ENCODE measurements around the gene IL1RAPL1. TPM values are rescaled to one million over a fixed set of nuclear protein-coding genes. Genes with fewer than 3 reads are reported as not detected.

Gene IL1RAPL1
- total RNA-seq, 2 donors from 2014 or later, result 0.66 to 1.1 TPM

DNA sequence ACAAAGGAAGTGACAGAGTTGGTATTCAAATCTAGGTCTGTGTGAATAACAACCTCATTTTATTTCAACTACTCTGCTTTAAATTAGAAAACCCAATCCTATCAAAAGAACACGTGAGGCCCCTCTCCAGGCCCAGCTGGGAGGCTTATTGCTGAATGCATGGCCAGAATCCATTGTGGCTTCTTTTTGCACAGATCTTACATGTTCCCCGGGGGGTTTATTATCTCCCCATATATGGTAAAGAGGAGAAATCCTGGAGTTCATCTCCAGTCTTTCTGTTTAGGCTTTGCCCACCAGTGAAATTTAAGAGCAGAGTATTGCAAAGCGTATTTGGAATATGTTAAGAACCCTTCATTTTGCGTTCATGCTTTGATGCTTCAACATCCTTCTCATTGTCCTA lies 655.6 kb downstream of the IL1RAPL1 start:
- Histone ChIP-seq H3K9ac (ENCODE audit: extremely low read depth, low read length, poor library complexity, severe bottlenecking) (no peak overlapping the region), H3K27me3 (ENCODE audit: control insufficient read depth, insufficient read depth, low read length, poor library complexity, severe bottlenecking) (no peaks in the 10 kb centered on the region), H3K4me3 (ENCODE audit: low read length) (no peak overlapping the region), H3K4me1 (ENCODE audit: control insufficient read depth, insufficient read depth, low read length) (no peaks in the 10 kb centered on the region), H3K27ac (ENCODE audit: low read depth, low read length) (no peak overlapping the region), H3K9me3 (ENCODE audit: control insufficient read depth, low read length) (no peaks in the 10 kb centered on the region), H3K36me3 (ENCODE audit: control insufficient read depth, insufficient read depth, low read length) (no peaks in the 10 kb centered on the region)
- TF ChIP-seq, protein P1, sequence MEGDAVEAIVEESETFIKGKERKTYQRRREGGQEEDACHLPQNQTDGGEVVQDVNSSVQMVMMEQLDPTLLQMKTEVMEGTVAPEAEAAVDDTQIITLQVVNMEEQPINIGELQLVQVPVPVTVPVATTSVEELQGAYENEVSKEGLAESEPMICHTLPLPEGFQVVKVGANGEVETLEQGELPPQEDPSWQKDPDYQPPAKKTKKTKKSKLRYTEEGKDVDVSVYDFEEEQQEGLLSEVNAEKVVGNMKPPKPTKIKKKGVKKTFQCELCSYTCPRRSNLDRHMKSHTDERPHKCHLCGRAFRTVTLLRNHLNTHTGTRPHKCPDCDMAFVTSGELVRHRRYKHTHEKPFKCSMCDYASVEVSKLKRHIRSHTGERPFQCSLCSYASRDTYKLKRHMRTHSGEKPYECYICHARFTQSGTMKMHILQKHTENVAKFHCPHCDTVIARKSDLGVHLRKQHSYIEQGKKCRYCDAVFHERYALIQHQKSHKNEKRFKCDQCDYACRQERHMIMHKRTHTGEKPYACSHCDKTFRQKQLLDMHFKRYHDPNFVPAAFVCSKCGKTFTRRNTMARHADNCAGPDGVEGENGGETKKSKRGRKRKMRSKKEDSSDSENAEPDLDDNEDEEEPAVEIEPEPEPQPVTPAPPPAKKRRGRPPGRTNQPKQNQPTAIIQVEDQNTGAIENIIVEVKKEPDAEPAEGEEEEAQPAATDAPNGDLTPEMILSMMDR (conservative IDR thresholded peaks at IDR 0.05), result no peak
- Mint-ChIP-seq H3K9me3 (peaks cover 4% of the 10 kb centered on the region), H3K4me1 (no peaks in the 10 kb centered on the region), H3K27me3 (ENCODE audit: insufficient read depth) (peaks cover 18% of the 10 kb centered on the region), H3K36me3 (ENCODE audit: low read depth) (no peaks in the 10 kb centered on the region), H3K4me3 (no peak overlapping the region), H3K27ac (no peak overlapping the region)
- 84% methylated on average over 4 of the region's 4 CpGs; no CpG with 5 or more reads in 1 of the 2 experiments for WGBS, 2 experiments (ENCODE audit: insufficient coverage in 1 of 2, insufficient read length in 1 of 2)
- no peak for DNase-seq

DNA sequence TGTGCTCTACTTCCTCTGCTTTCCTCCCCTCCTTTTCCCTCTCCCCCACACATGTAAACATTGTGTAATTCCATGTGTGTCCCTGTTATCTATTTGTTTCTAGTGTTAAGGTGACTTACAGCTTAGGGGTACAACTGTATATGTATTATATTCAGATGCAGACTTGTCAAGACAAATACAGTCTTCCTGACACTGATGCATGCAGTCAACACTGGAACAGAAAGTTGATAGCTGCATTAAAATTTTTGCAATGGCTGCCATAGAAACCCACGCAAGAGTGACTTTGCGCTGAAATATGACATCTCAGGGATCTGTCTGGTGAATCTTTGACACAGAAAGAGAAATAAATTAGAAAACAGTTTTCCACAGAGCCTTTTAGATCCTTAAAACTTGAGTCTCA lies 656.7 kb downstream of the IL1RAPL1 start:
- DNase-seq, result no peak
- peaks cover 13% of the 10 kb centered on the region for H3K27me3 Mint-ChIP-seq (ENCODE audit: insufficient read depth)
- peaks cover 4% of the 10 kb centered on the region for H3K9me3 Mint-ChIP-seq
- H3K4me1 Mint-ChIP-seq, result no peaks in the 10 kb centered on the region
- H3K4me1 ChIP-seq (ENCODE audit: control insufficient read depth, insufficient read depth, low read length), result no peaks in the 10 kb centered on the region
- TF ChIP-seq, protein P1 (conservative IDR thresholded peaks at IDR 0.05), result no peak
- no peaks in the 10 kb centered on the region for H3K9me3 ChIP-seq (ENCODE audit: control insufficient read depth, low read length)
- no peak overlapping the region for H3K27ac Mint-ChIP-seq
- no peak overlapping the region for H3K27ac ChIP-seq (ENCODE audit: low read depth, low read length)
- no peak overlapping the region for H3K9ac ChIP-seq (ENCODE audit: extremely low read depth, low read length, poor library complexity, severe bottlenecking)
- no peaks in the 10 kb centered on the region for H3K36me3 ChIP-seq (ENCODE audit: control insufficient read depth, insufficient read depth, low read length)
- WGBS, 2 experiments (ENCODE audit: insufficient coverage in 1 of 2, insufficient read length in 1 of 2), result 97% methylated on average over 2 of the region's 2 CpGs; no CpG with 5 or more reads in 1 of the 2 experiments
- no peaks in the 10 kb centered on the region for H3K27me3 ChIP-seq (ENCODE audit: control insufficient read depth, insufficient read depth, low read length, poor library complexity, severe bottlenecking)
- H3K4me3 Mint-ChIP-seq, result no peak overlapping the region
- H3K36me3 Mint-ChIP-seq (ENCODE audit: low read depth), result no peaks in the 10 kb centered on the region
- H3K4me3 ChIP-seq (ENCODE audit: low read length), result no peak overlapping the region

DNA sequence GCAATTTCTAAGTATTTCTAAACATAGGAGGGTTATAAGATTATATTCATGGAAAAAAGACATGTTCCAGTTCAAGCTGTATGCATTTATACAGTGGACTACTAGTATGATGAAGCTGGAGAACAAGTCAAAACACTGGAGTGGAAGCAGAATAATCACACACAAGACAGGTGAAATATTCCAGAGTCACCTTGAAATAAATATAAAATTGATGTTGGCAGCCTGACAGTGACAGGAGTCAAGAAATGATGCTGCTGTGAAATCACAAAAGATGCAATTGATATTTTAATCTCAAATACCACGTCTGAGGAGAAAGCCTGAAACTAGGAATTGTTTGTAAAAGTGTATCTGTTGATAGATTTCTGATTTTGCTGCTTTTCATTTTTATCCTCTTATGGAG lies 667.3 kb downstream of the IL1RAPL1 start:
- DNase-seq, result no peak
- Histone ChIP-seq H3K9ac (ENCODE audit: extremely low read depth, low read length, poor library complexity, severe bottlenecking) (no peak overlapping the region), H3K27ac (ENCODE audit: low read depth, low read length) (no peak overlapping the region), H3K9me3 (ENCODE audit: control insufficient read depth, low read length) (no peaks in the 10 kb centered on the region), H3K36me3 (ENCODE audit: control insufficient read depth, insufficient read depth, low read length) (no peaks in the 10 kb centered on the region), H3K4me3 (ENCODE audit: low read length) (no peak overlapping the region), H3K27me3 (ENCODE audit: control insufficient read depth, insufficient read depth, low read length, poor library complexity, severe bottlenecking) (no peaks in the 10 kb centered on the region), H3K4me1 (ENCODE audit: control insufficient read depth, insufficient read depth, low read length) (no peaks in the 10 kb centered on the region)
- peaks cover 10% of the 10 kb centered on the region for H3K4me1 Mint-ChIP-seq
- WGBS, 2 experiments (ENCODE audit: insufficient coverage in 1 of 2, insufficient read length in 1 of 2), result 89% methylated on average over 1 of the region's 1 CpG; no CpG with 5 or more reads in 1 of the 2 experiments
- H3K36me3 Mint-ChIP-seq (ENCODE audit: low read depth), result no peaks in the 10 kb centered on the region
- no peaks in the 10 kb centered on the region for H3K27me3 Mint-ChIP-seq (ENCODE audit: insufficient read depth)
- no peak overlapping the region for H3K27ac Mint-ChIP-seq
- no peak overlapping the region for H3K4me3 Mint-ChIP-seq
- TF ChIP-seq, protein P1 (conservative IDR thresholded peaks at IDR 0.05), result no peak
- peaks cover 3% of the 10 kb centered on the region for H3K9me3 Mint-ChIP-seq
